ENCODE data around the gene NPAS3. TPM values are rescaled to one million over a fixed set of nuclear protein-coding genes. Genes with fewer than 3 reads are reported as not detected.

Gene NPAS3
- total and polyA plus RNA-seq, 2 donors (not counting 3 experiments of a cell fraction or from before 2014, with no cell fraction given), result 0.10 to 0.13 TPM

- Histone ChIP-seq H3K27ac (ENCODE audit: insufficient read depth, low read depth, low read length) (no peak overlapping the region), H3K4me2 (ENCODE audit: insufficient read depth, low read length) (no peak overlapping the region), H3K9ac (replicated peaks; ENCODE audit: extremely low read depth, insufficient read depth, low read length) (no peak overlapping the region), H3K9me3 (replicated peaks; ENCODE audit: control insufficient read depth, insufficient read depth, low read length) (no peaks in the 10 kb centered on the region), H2AFZ (ENCODE audit: low read depth, low read length) (no peak overlapping the region), H3K27me3 (ENCODE audit: control insufficient read depth in 2 of 2, insufficient read depth in 2 of 2, low read length in 2 of 2) (no peaks in the 10 kb centered on the region), H3K79me2 (ENCODE audit: control insufficient read depth, insufficient read depth, low read length) (no peaks in the 10 kb centered on the region), H3K4me3 (replicated peaks in 1 of 3; ENCODE audit: insufficient read depth in 1 of 3, low read depth in 1 of 3, low read length in 3 of 3) (no peak overlapping the region), H4K20me1 (replicated peaks; ENCODE audit: control insufficient read depth, extremely low read depth, insufficient read depth, low read length) (no peaks in the 10 kb centered on the region), H3K9me1 (replicated peaks; ENCODE audit: control insufficient read depth, extremely low read depth, insufficient read depth, low read length) (no peaks in the 10 kb centered on the region), H3K36me3 (ENCODE audit: control insufficient read depth in 2 of 2, extremely low read depth in 1 of 2, insufficient read depth in 2 of 2, low read length in 2 of 2) (no peaks in the 10 kb centered on the region), H3K4me1 (ENCODE audit: control insufficient read depth, extremely low read depth, insufficient read depth, low read length) (no peaks in the 10 kb centered on the region)
- CTCF ChIA-PET, result no interaction called here
- BruUV-seq (replicated peaks), result no TSS peak
- intact Hi-C loops (cut with micrococcal nuclease), result no loop called here
- FAIRE-seq (no peak), DNase-seq (ENCODE audit: low read depth, low spot score) (no peak)
- dilution Hi-C loops (cut with MboI; ENCODE audit: extremely low pct_ligation_motif_present, low sequenced_read_pairs), result no loop called here
- POLR2A ChIA-PET, result no interaction called here
- TF ChIP-seq MAX (IDR thresholded peaks at IDR 0.05; ENCODE audit: insufficient read depth, insufficient read length) (no peak), MYC (IDR thresholded peaks at IDR 0.05; ENCODE audit: low read depth, low read length) (no peak), CTCF (IDR thresholded peaks at IDR 0.05; ENCODE audit: extremely low read depth in 1 of 2, insufficient read depth in 1 of 2, low read depth in 1 of 2, low read length in 2 of 2) (no peak), EZH2 (IDR thresholded peaks at IDR 0.05; ENCODE audit: borderline replicate concordance, low read depth, low read length, severe bottlenecking) (no peak), JUN (IDR thresholded peaks at IDR 0.05; ENCODE audit: borderline replicate concordance, insufficient read depth, insufficient read length, low read depth) (no peak), FOS (IDR thresholded peaks at IDR 0.05; ENCODE audit: borderline replicate concordance, insufficient read depth, low read length) (no peak), POLR2A (IDR thresholded peaks at IDR 0.05; ENCODE audit: low read depth, low read length) (no peak), GATA2 (IDR thresholded peaks at IDR 0.05; ENCODE audit: insufficient read depth, insufficient read length, low read depth, low read length) (no peak), POLR2AphosphoS5 (IDR thresholded peaks at IDR 0.05; ENCODE audit: insufficient read depth, low read depth, low read length) (no peak)
These were observed 773.1 kb downstream of the NPAS3 start for GRCh38 chr14:33711811-33712216.

Data from endothelial cell of umbilical vein (primary cell).